GM23338 (cell line): Measurements from ENCODE around the gene STOML3. TPM values are rescaled to one million over a fixed set of nuclear protein-coding genes. Genes with fewer than 3 reads are reported as not detected.
A peak's percentile ranks its signal among the peaks of the same experiment; 100 is the strongest.

Source experiments
- ATAC-seq: fragments of 200-7000 bp; cut with Tn5 transposase; 3 replicates; pipeline ENCODE4 v1.9.1; 2020
- DNase-seq: peaks from one replicate; pipeline ENCODE4 v3.0.0-alpha.2; 2015; ENCODE audit warnings: low spot score
- H2AFZ ChIP-seq: fragments of 200-600 bp; sonication (generic); 2 replicates; pipeline ENCODE4 v1.8.0; 2016; ENCODE audit warnings: antibody characterized with exemption, mild to moderate bottlenecking, moderate library complexity
- H3F3A ChIP-seq: fragments of 200-600 bp; sonication (generic); replicated peaks from 2 replicates; pipeline ENCODE4 v1.8.0; 2017; ENCODE audit warnings: antibody characterized with exemption, mixed run types, low read depth
- H3K27ac ChIP-seq: fragments of 200-600 bp; sonication (generic); 2 replicates; pipeline ENCODE4 v1.6.1; 2016; ENCODE audit warnings: low read depth
- H3K27me3 ChIP-seq: fragments of 200-600 bp; sonication (generic); 2 replicates; pipeline ENCODE4 v1.8.0; 2016; ENCODE audit warnings: mild to moderate bottlenecking, mixed run types, moderate library complexity; ENCODE audit not compliant: insufficient read depth
- H3K36me3 ChIP-seq: fragments of 200-600 bp; sonication (generic); 2 replicates; pipeline ENCODE4 v1.8.0; 2016; ENCODE audit warnings: mild to moderate bottlenecking; ENCODE audit not compliant: insufficient read depth
- H3K4me1 ChIP-seq: fragments of 200-600 bp; sonication (generic); 2 replicates; pipeline ENCODE4 v1.8.0; 2016; ENCODE audit warnings: mild to moderate bottlenecking, moderate library complexity; ENCODE audit not compliant: insufficient read depth
- H3K4me2 ChIP-seq: fragments of 200-600 bp; sonication (generic); 2 replicates; pipeline ENCODE4 v1.7.1; 2017; ENCODE audit warnings: mixed run types
- H3K4me3 ChIP-seq: fragments of 200-600 bp; sonication (generic); 2 replicates; pipeline ENCODE4 v1.6.1; 2016; ENCODE audit warnings: mixed run types
- H3K79me2 ChIP-seq: fragments of 200-600 bp; sonication (generic); replicated peaks from 2 replicates; pipeline ENCODE4 v1.8.0; 2017; ENCODE audit warnings: mild to moderate bottlenecking; ENCODE audit not compliant: insufficient read depth
- H3K9me2 ChIP-seq: fragments of 200-600 bp; sonication (generic); 2 replicates; pipeline ENCODE4 v1.8.0; 2017; ENCODE audit not compliant: insufficient read depth
- H4K20me1 ChIP-seq: fragments of 200-600 bp; sonication (generic); replicated peaks from 2 replicates; pipeline ENCODE4 v1.8.0; 2017; ENCODE audit warnings: mild to moderate bottlenecking; ENCODE audit not compliant: insufficient read depth
- H3K27ac Mint-ChIP-seq: 2 replicates; pipeline ENCODE4 v1.8.0; 2020; ENCODE audit warnings: inconsistent platforms, mild to moderate bottlenecking, moderate library complexity, mixed read lengths
- H3K27me3 Mint-ChIP-seq: 3 replicates; pipeline ENCODE4 v1.8.0; 2022; ENCODE audit warnings: low read depth, mild to moderate bottlenecking, moderate library complexity, mixed read lengths, inconsistent platforms; ENCODE audit not compliant: insufficient read depth, poor library complexity
- H3K36me3 Mint-ChIP-seq: 3 replicates; pipeline ENCODE4 v1.8.0; 2021; ENCODE audit warnings: low read depth, mild to moderate bottlenecking, inconsistent platforms, moderate library complexity, mixed read lengths
- H3K4me1 Mint-ChIP-seq: 3 replicates; pipeline ENCODE4 v1.8.0; 2020; ENCODE audit warnings: mild to moderate bottlenecking, inconsistent platforms, mixed read lengths
- H3K4me3 Mint-ChIP-seq: 3 replicates; pipeline ENCODE4 v1.8.0; 2021; ENCODE audit warnings: moderate library complexity, mild to moderate bottlenecking, inconsistent platforms, mixed read lengths
- H3K9me3 Mint-ChIP-seq: 3 replicates; pipeline ENCODE4 v1.8.0; 2020; ENCODE audit warnings: moderate library complexity, mild to moderate bottlenecking, inconsistent platforms, mixed read lengths
- CREB1 ChIP-seq: fragments of 250-450 bp; sonication (Bioruptor Pico); IDR thresholded peaks from 2 replicates; pipeline ENCODE4 v1.5.0; 2020; ENCODE audit warnings: low read depth, mild to moderate bottlenecking, moderate library complexity
- EZH2 ChIP-seq: fragments of 200-600 bp; sonication (generic); IDR thresholded peaks from one replicate; pipeline ENCODE4 v1.8.0; 2017; ENCODE audit warnings: antibody characterized with exemption, mild to moderate bottlenecking, low read depth; ENCODE audit not compliant: unreplicated experiment
- JUNB ChIP-seq: IDR thresholded peaks from one replicate; pipeline ENCODE4 v1.6.1; 2016; ENCODE audit warnings: antibody characterized with exemption; ENCODE audit not compliant: unreplicated experiment
- NANOG ChIP-seq: IDR thresholded peaks from 2 replicates; pipeline ENCODE4 v1.6.1; 2016; ENCODE audit warnings: antibody characterized with exemption, borderline replicate concordance
- STAT1 ChIP-seq: IDR thresholded peaks from one replicate; pipeline ENCODE4 v1.6.1; 2016; ENCODE audit warnings: antibody characterized with exemption; ENCODE audit not compliant: unreplicated experiment
- ZNF331 ChIP-seq: fragments of 250-450 bp; sonication (Bioruptor Pico); IDR thresholded peaks from 2 replicates; pipeline ENCODE4 v1.5.0; 2020; ENCODE audit warnings: low read depth, mild to moderate bottlenecking, moderate library complexity
- polyA plus RNA-seq: library from polyadenylated mRNA; unstranded; fragments of >200 nt; fragmentation: Nextera tagmentation; extraction: Ambion mirVana; gene quantifications from 2 replicates; pipeline ENCODE4 v1.2.1, GENCODE V29; 2016
- total RNA-seq: library from RNA; depleted of rRNA; stranded (reverse); fragments of >200 nt; shearing (Covaris generic); gene quantifications from 2 replicates; pipeline ENCODE4 v1.2.3, GENCODE V29; 2014
- TF ChIP-seq, protein P1 (sequence below), 2 experiments: fragments of 200-600 bp in 1 of 2; sonication (generic) in 1 of 2; conservative IDR thresholded peaks; 2 replicates each; pipeline versions ENCODE4 v1.5.1 to v1.6.1; 2016 to 2017; ENCODE audit warnings: antibody characterized with exemption in 2 of 2, low read depth in 2 of 2, mild to moderate bottlenecking in 2 of 2, moderate library complexity in 1 of 2
- TF ChIP-seq, protein P2 (sequence below): IDR thresholded peaks from 2 replicates; pipeline ENCODE4 v1.6.1; 2016; ENCODE audit warnings: antibody characterized with exemption
- TF ChIP-seq, protein P3 (sequence below): fragments of 250-450 bp; sonication (Bioruptor Pico); IDR thresholded peaks from 2 replicates; pipeline ENCODE4 v1.5.0; 2020; ENCODE audit warnings: mild to moderate bottlenecking, moderate library complexity

Gene STOML3
- total and polyA plus RNA-seq, 2 experiments from 2014 or later: not detected

DNA sequence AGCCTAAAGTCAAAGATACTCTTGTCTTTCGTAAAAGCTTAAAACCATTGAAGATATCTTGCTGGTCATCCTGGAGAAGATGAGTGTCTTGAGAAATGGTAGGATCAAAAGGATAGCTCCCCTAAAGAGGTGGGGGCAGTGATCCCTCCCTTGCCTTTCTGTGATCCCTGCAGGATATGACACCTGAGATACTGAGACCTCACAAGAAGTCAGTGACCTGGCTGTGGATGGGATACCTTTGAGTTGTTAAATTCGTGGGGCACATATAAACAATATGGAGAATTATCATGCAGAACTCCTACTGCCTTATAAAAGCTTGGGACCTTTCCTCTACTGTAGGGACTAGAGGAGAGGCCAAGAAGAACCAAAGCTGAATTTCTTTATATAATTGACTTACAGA lies 21.4 kb downstream of the STOML3 start (continued):
- TF ChIP-seq CREB1 (CRISPR knock-in tag): no peak

DNA sequence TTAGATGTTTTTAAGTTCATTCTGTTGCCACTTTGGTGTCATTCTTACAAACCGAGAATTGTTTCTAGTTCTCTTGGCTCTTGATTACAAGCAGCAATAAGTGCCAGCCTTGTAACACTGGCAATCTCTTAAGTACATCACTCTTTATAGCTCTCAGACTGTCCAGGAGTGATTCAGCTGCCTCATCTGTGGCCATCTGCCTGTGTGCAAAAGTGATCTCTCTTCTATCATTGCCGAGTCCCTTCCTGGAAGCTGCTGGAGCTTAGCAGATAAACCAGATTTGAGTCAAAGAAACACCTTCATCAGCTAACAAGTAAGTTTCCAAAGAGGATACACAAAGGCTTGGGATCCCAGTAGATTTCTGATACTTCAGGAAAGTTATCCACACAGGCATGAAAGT lies 23.2 kb downstream of the STOML3 start:
- H3K27ac ChIP-seq: no peak overlapping the region
- no peaks in the 10 kb centered on the region for H3K27me3 ChIP-seq
- Mint-ChIP-seq H3K36me3 (no peaks in the 10 kb centered on the region), H3K4me1 (peaks cover 36% of the 10 kb centered on the region), H3K9me3 (no peaks in the 10 kb centered on the region; the same call in 2 of the 3 replicates), H3K4me3 (no peak overlapping the region), H3K27ac (no peak overlapping the region), H3K27me3 (no peaks in the 10 kb centered on the region)
- no peaks in the 10 kb centered on the region for H3F3A ChIP-seq
- ATAC-seq (no peak), DNase-seq (no peak)
- H3K4me1 ChIP-seq: peaks cover 24% of the 10 kb centered on the region
- no peaks in the 10 kb centered on the region for H3K9me2 ChIP-seq
- no peak overlapping the region for H3K4me3 ChIP-seq
- no peak overlapping the region for H3K4me2 ChIP-seq
- TF ChIP-seq, protein P1, sequence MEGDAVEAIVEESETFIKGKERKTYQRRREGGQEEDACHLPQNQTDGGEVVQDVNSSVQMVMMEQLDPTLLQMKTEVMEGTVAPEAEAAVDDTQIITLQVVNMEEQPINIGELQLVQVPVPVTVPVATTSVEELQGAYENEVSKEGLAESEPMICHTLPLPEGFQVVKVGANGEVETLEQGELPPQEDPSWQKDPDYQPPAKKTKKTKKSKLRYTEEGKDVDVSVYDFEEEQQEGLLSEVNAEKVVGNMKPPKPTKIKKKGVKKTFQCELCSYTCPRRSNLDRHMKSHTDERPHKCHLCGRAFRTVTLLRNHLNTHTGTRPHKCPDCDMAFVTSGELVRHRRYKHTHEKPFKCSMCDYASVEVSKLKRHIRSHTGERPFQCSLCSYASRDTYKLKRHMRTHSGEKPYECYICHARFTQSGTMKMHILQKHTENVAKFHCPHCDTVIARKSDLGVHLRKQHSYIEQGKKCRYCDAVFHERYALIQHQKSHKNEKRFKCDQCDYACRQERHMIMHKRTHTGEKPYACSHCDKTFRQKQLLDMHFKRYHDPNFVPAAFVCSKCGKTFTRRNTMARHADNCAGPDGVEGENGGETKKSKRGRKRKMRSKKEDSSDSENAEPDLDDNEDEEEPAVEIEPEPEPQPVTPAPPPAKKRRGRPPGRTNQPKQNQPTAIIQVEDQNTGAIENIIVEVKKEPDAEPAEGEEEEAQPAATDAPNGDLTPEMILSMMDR (conservative IDR thresholded peaks at IDR 0.05; ENCODE audit: low read depth in 2 of 2): no peak
- TF ChIP-seq JUNB (no peak), NANOG (no peak)
- no peaks in the 10 kb centered on the region for H4K20me1 ChIP-seq
- H3K79me2 ChIP-seq: no peaks in the 10 kb centered on the region
- 0 out of 2 replicates have a peak overlapping the region, but pooled peaks have one; percentile 1 for H2AFZ ChIP-seq
- no peaks in the 10 kb centered on the region for H3K36me3 ChIP-seq

DNA sequence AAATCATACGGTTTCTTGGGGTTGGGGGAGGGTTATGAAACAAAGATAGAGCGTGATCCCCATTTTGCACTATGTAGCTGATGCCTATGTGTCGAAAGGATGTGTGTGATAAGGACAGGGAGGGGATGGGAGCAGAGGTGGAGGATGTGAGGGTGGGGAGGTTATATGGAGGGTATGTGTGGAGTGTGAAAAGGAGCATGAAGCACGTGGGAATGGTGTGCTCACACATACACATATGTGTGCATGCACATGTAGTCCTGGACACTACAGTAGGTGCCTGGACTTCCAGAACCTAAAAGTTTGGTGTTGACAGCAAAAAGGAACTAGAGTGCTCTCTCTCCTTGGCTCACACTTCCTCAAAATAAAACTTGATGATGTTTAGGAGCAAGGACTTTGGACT lies 25.4 kb downstream of the STOML3 start:
- no peak for DNase-seq
- no peaks in the 10 kb centered on the region for H3F3A ChIP-seq
- H3K36me3 ChIP-seq: no peaks in the 10 kb centered on the region
- no peak overlapping the region for H3K27ac ChIP-seq
- peaks cover 33% of the 10 kb centered on the region for H3K4me1 Mint-ChIP-seq
- no peaks in the 10 kb centered on the region for H3K27me3 Mint-ChIP-seq
- peaks cover 24% of the 10 kb centered on the region for H3K4me1 ChIP-seq
- H3K4me2 ChIP-seq: no peak overlapping the region
- H4K20me1 ChIP-seq: no peaks in the 10 kb centered on the region
- H3K9me3 Mint-ChIP-seq: peaks cover 11% of the 10 kb centered on the region; the same call in 2 of the 3 replicates
- no peak overlapping the region for H3K4me3 ChIP-seq
- H3K79me2 ChIP-seq: no peaks in the 10 kb centered on the region
- H3K27me3 ChIP-seq: no peaks in the 10 kb centered on the region
- no peak overlapping the region for H3K27ac Mint-ChIP-seq
- no peak for ATAC-seq
- H2AFZ ChIP-seq: no peak overlapping the region
- no peak overlapping the region for H3K4me3 Mint-ChIP-seq
- H3K36me3 Mint-ChIP-seq: peaks cover 10% of the 10 kb centered on the region; the same call in 1 of the 3 replicates
- no peaks in the 10 kb centered on the region for H3K9me2 ChIP-seq
- no peak for TF ChIP-seq JUNB
- no peak for TF ChIP-seq EZH2
- no peak for TF ChIP-seq STAT1
- TF ChIP-seq, protein P2, sequence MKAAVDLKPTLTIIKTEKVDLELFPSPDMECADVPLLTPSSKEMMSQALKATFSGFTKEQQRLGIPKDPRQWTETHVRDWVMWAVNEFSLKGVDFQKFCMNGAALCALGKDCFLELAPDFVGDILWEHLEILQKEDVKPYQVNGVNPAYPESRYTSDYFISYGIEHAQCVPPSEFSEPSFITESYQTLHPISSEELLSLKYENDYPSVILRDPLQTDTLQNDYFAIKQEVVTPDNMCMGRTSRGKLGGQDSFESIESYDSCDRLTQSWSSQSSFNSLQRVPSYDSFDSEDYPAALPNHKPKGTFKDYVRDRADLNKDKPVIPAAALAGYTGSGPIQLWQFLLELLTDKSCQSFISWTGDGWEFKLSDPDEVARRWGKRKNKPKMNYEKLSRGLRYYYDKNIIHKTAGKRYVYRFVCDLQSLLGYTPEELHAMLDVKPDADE: no peak
- no peak for TF ChIP-seq CREB1 (CRISPR knock-in tag)
- no peak for TF ChIP-seq ZNF331
- TF ChIP-seq, protein P3, sequence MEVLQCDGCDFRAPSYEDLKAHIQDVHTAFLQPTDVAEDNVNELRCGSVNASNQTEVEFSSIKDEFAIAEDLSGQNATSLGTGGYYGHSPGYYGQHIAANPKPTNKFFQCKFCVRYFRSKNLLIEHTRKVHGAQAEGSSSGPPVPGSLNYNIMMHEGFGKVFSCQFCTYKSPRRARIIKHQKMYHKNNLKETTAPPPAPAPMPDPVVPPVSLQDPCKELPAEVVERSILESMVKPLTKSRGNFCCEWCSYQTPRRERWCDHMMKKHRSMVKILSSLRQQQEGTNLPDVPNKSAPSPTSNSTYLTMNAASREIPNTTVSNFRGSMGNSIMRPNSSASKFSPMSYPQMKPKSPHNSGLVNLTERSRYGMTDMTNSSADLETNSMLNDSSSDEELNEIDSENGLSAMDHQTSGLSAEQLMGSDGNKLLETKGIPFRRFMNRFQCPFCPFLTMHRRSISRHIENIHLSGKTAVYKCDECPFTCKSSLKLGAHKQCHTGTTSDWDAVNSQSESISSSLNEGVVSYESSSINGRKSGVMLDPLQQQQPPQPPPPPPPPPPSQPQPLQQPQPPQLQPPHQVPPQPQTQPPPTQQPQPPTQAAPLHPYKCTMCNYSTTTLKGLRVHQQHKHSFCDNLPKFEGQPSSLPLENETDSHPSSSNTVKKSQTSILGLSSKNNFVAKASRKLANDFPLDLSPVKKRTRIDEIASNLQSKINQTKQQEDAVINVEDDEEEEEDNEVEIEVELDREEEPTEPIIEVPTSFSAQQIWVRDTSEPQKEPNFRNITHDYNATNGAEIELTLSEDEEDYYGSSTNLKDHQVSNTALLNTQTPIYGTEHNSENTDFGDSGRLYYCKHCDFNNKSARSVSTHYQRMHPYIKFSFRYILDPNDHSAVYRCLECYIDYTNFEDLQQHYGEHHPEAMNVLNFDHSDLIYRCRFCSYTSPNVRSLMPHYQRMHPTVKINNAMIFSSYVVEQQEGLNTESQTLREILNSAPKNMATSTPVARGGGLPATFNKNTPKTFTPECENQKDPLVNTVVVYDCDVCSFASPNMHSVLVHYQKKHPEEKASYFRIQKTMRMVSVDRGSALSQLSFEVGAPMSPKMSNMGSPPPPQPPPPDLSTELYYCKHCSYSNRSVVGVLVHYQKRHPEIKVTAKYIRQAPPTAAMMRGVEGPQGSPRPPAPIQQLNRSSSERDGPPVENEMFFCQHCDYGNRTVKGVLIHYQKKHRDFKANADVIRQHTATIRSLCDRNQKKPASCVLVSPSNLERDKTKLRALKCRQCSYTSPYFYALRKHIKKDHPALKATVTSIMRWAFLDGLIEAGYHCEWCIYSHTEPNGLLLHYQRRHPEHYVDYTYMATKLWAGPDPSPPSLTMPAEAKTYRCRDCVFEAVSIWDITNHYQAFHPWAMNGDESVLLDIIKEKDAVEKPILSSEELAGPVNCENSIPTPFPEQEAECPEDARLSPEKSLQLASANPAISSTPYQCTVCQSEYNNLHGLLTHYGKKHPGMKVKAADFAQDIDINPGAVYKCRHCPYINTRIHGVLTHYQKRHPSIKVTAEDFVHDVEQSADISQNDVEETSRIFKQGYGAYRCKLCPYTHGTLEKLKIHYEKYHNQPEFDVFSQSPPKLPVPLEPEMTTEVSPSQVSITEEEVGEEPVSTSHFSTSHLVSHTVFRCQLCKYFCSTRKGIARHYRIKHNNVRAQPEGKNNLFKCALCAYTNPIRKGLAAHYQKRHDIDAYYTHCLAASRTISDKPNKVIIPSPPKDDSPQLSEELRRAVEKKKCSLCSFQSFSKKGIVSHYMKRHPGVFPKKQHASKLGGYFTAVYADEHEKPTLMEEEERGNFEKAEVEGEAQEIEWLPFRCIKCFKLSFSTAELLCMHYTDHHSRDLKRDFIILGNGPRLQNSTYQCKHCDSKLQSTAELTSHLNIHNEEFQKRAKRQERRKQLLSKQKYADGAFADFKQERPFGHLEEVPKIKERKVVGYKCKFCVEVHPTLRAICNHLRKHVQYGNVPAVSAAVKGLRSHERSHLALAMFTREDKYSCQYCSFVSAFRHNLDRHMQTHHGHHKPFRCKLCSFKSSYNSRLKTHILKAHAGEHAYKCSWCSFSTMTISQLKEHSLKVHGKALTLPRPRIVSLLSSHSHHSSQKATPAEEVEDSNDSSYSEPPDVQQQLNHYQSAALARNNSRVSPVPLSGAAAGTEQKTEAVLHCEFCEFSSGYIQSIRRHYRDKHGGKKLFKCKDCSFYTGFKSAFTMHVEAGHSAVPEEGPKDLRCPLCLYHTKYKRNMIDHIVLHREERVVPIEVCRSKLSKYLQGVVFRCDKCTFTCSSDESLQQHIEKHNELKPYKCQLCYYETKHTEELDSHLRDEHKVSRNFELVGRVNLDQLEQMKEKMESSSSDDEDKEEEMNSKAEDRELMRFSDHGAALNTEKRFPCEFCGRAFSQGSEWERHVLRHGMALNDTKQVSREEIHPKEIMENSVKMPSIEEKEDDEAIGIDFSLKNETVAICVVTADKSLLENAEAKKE (CRISPR knock-in tag): no peak
